Measurements from ENCODE around the gene WFDC1. TPM values are rescaled to one million over a fixed set of nuclear protein-coding genes. Genes with fewer than 3 reads are reported as not detected.

Gene WFDC1
- total RNA-seq, result 10 to 100 TPM; 60.9 to 80.8 TPM

GRCh38 chr16:84294531-84295142, at the start of gene WFDC1:
WFDC1 (plus strand) TSS chr16:84294878; CDS start chr16:84294972, 94 bp downstream.
- no peak for DNase-seq (ENCODE audit: low spot score)
- no peaks in the 10 kb centered on the region for H3K36me3 ChIP-seq

GRCh38 chr16:84245956-84246678, 48.6 kb upstream of the WFDC1 start:
- H3K27ac ChIP-seq, result no peak overlapping the region
- no peak for DNase-seq (ENCODE audit: low spot score)
- no peaks in the 10 kb centered on the region for H3K9me3 ChIP-seq
- no peak overlapping the region for H3K4me3 ChIP-seq
- no peaks in the 10 kb centered on the region for H3K4me1 ChIP-seq (replicated peaks)
- intact Hi-C loops (cut with DNase I), result no loop called here
- TF ChIP-seq CTCF (IDR thresholded peaks at IDR 0.05) (no peak), POLR2A (IDR thresholded peaks at IDR 0.05) (no peak)
- WGBS, result 81% methylated on average over 10 of the region's 10 CpGs
- peaks cover 4% of the 10 kb centered on the region for H3K27me3 ChIP-seq (replicated peaks; ENCODE audit: insufficient read depth)
- H3K36me3 ChIP-seq, result no peaks in the 10 kb centered on the region

More at GRCh38 chr16:84294531-84295142, at the start of gene WFDC1:
- TF ChIP-seq POLR2A (IDR thresholded peaks at IDR 0.05), result no peak
- no peak for TF ChIP-seq POLR2AphosphoS5 (IDR thresholded peaks at IDR 0.05)
- TF ChIP-seq CTCF (IDR thresholded peaks at IDR 0.05), result no peak
- Histone ChIP-seq H3K9me3 (no peaks in the 10 kb centered on the region), H3K4me3 (peak within 1 kb of the TSS in 1 of 2 donors; percentile 25), H3K27ac (peak within 1 kb of the TSS; percentile 57 to 72), H3K27me3 (replicated peaks; ENCODE audit: insufficient read depth) (no peaks in the 10 kb centered on the region), H3K4me1 (replicated peaks) (no peaks in the 10 kb centered on the region)
- whole genome bisulfite sequencing, result 11% methylated on average over 26 of the region's 29 CpGs
- intact Hi-C loops (cut with DNase I), result loop anchor here (5.0 kb wide), 1 partner anchor 208 kb away; the partner anchor contains the start of gene MEAK7

- TF ChIP-seq CTCF (IDR thresholded peaks at IDR 0.05) (no peak), POLR2AphosphoS5 (IDR thresholded peaks at IDR 0.05) (no peak), POLR2A (IDR thresholded peaks at IDR 0.05) (no peak)
- intact Hi-C loops (cut with DNase I), result no loop called here
- Histone ChIP-seq H3K27ac (no peak overlapping the region), H3K36me3 (no peaks in the 10 kb centered on the region), H3K4me3 (no peak overlapping the region), H3K9me3 (no peaks in the 10 kb centered on the region), H3K27me3 (replicated peaks; ENCODE audit: insufficient read depth) (peaks cover 4% of the 10 kb centered on the region), H3K4me1 (replicated peaks) (no peaks in the 10 kb centered on the region)
- WGBS, result 85% methylated on average over 5 of the region's 5 CpGs
- DNase-seq (ENCODE audit: low spot score), result no peak
Observed at GRCh38 chr16:84246679-84247077, 48.0 kb upstream of the WFDC1 start.

- DNase-seq (ENCODE audit: low spot score), result no peak
- no peaks in the 10 kb centered on the region for H3K9me3 ChIP-seq
- no peak for TF ChIP-seq CTCF (IDR thresholded peaks at IDR 0.05)
- no peak for TF ChIP-seq POLR2A (IDR thresholded peaks at IDR 0.05)
- no peak for TF ChIP-seq POLR2AphosphoS5 (IDR thresholded peaks at IDR 0.05)
- no peak overlapping the region for H3K27ac ChIP-seq
- 70% methylated on average over 6 of the region's 6 CpGs for WGBS
- H3K36me3 ChIP-seq, result no peaks in the 10 kb centered on the region
- no peaks in the 10 kb centered on the region for H3K4me1 ChIP-seq (replicated peaks)
- intact Hi-C loops (cut with DNase I), result no loop called here
- peaks cover 4% of the 10 kb centered on the region for H3K27me3 ChIP-seq (replicated peaks; ENCODE audit: insufficient read depth)
- H3K4me3 ChIP-seq, result no peak overlapping the region
Observed at GRCh38 chr16:84247331-84247730, 47.3 kb upstream of the WFDC1 start.

GRCh38 chr16:84247844-84248243, 46.8 kb upstream of the WFDC1 start:
- no peaks in the 10 kb centered on the region for H3K4me1 ChIP-seq (replicated peaks)
- no peak for TF ChIP-seq POLR2AphosphoS5 (IDR thresholded peaks at IDR 0.05)
- no peak for TF ChIP-seq CTCF (IDR thresholded peaks at IDR 0.05)
- TF ChIP-seq POLR2A (IDR thresholded peaks at IDR 0.05), result no peak

More at GRCh38 chr16:84247844-84248243, 46.8 kb upstream of the WFDC1 start:
- Histone ChIP-seq H3K27ac (no peak overlapping the region), H3K4me3 (no peak overlapping the region), H3K9me3 (no peaks in the 10 kb centered on the region), H3K27me3 (replicated peaks; ENCODE audit: insufficient read depth) (no peaks in the 10 kb centered on the region), H3K36me3 (no peaks in the 10 kb centered on the region)
- no peak for DNase-seq (ENCODE audit: low spot score)
- WGBS, result 80% methylated on average over 5 of the region's 5 CpGs
- intact Hi-C loops (cut with DNase I), result no loop called here
